HL-60 (cell line): Measurements from ENCODE around the gene S100A16.

Experiments used
- CTCF ChIP-seq: IDR thresholded peaks from one replicate; pipeline ENCODE4 v1.5.1; 2011; ENCODE audit warnings: low read length, control low read depth, inconsistent platforms; ENCODE audit not compliant: insufficient read depth
- GABPA ChIP-seq: IDR thresholded peaks from 2 replicates; pipeline ENCODE4 v1.6.1; 2012; ENCODE audit warnings: low read depth
- POLR2AphosphoS5 ChIP-seq: IDR thresholded peaks from 2 replicates; pipeline ENCODE4 v1.6.1; 2012; ENCODE audit warnings: low read depth
- REST ChIP-seq: IDR thresholded peaks from 2 replicates; pipeline ENCODE4 v1.6.1; 2012; ENCODE audit warnings: low read depth; ENCODE audit not compliant: insufficient replicate concordance

- no peak for TF ChIP-seq CTCF
- TF ChIP-seq POLR2AphosphoS5 = no peak
- TF ChIP-seq GABPA = no peak
- TF ChIP-seq REST = no peak
Observed at GRCh38 chr1:153612111-153612754, 704 bp downstream of the S100A16 start.
